22Rv1 (cell line): ENCODE results near the gene BCCIP.

Experiments used
- CTCF ChIP-seq: fragments of 450-650 bp; IDR thresholded peaks from 2 replicates; pipeline ENCODE4 v1.5.1; 2017; ENCODE audit warnings: mild to moderate bottlenecking
- ZFX ChIP-seq: fragments of 450-650 bp; IDR thresholded peaks from 2 replicates; pipeline ENCODE4 v1.6.1; 2017; ENCODE audit warnings: antibody characterized with exemption, borderline replicate concordance

- no peak for TF ChIP-seq CTCF
- TF ChIP-seq ZFX, result no peak
These were observed 43.7 kb upstream of the BCCIP start for GRCh38 chr10:125779403-125780327.
